Measurements from ENCODE around the gene RBM15B. TPM values are rescaled to one million over a fixed set of nuclear protein-coding genes. Genes with fewer than 3 reads are reported as not detected.

RBM15B gene
- total RNA-seq, 1 experiment from 2014 or later, result 61.1 TPM

- Histone ChIP-seq H2BK120ac (ENCODE audit: low read depth, low read length, poor library complexity, severe bottlenecking) (no peak overlapping the region), H4K20me1 (ENCODE audit: control insufficient read depth, insufficient read depth, insufficient read length) (no peaks in the 10 kb centered on the region), H3K4me1 (ENCODE audit: insufficient read depth, low read length) (no peaks in the 10 kb centered on the region), H4K5ac (ENCODE audit: insufficient read length, low read depth, low read length) (no peak overlapping the region), H3K18ac (ENCODE audit: insufficient read length, low read depth, low read length) (no peak overlapping the region), H2BK15ac (ENCODE audit: low read depth, low read length) (no peak overlapping the region), H3K56ac (ENCODE audit: insufficient read length, low read depth, low read length) (no peak overlapping the region), H3K14ac (ENCODE audit: insufficient read depth, low read length) (no peak overlapping the region), H3T11ph (ENCODE audit: low read length) (no peak overlapping the region), H3K79me1 (ENCODE audit: insufficient read depth, low read depth, low read length, poor library complexity, severe bottlenecking) (no peaks in the 10 kb centered on the region), H4K8ac (replicated peaks; ENCODE audit: insufficient read length, low read depth, low read length) (no peak overlapping the region), H4K91ac (ENCODE audit: insufficient read length, low read depth, low read length) (no peak overlapping the region), H2BK5ac (ENCODE audit: insufficient read length, low read length) (no peak overlapping the region), H3K4ac (ENCODE audit: low read depth, low read length) (no peak overlapping the region), H2AFZ (ENCODE audit: low read length) (no peak overlapping the region), H3K9me3 (ENCODE audit: control insufficient read depth, low read depth, low read length) (no peaks in the 10 kb centered on the region), H2AK5ac (ENCODE audit: insufficient read length, low read length) (no peak overlapping the region), H2BK20ac (ENCODE audit: low read depth, low read length, poor library complexity, severe bottlenecking) (no peak overlapping the region), H3K23ac (ENCODE audit: insufficient read length, low read depth, low read length) (no peak overlapping the region), H3K4me2 (ENCODE audit: insufficient read depth, insufficient read length, low read length) (no peak overlapping the region), H3K23me2 (ENCODE audit: insufficient read length, low read depth, low read length, poor library complexity, severe bottlenecking) (no peaks in the 10 kb centered on the region), H3K27me3 (ENCODE audit: insufficient read depth, low read length) (no peaks in the 10 kb centered on the region), H2BK12ac (ENCODE audit: insufficient read length, low read depth, low read length) (no peak overlapping the region), H3K27ac (ENCODE audit: insufficient read length, low read depth, low read length) (no peak overlapping the region), H3K79me2 (ENCODE audit: insufficient read depth, low read length) (no peaks in the 10 kb centered on the region), H3K9ac (ENCODE audit: extremely low read depth, insufficient read length, low read length) (no peak overlapping the region)
- DNase-seq, result no peak
- H3K27ac Mint-ChIP-seq, result no peak overlapping the region
- no peaks in the 10 kb centered on the region for H3K9me3 Mint-ChIP-seq
- WGBS (ENCODE audit: extremely low coverage, insufficient read length, low lambda C conversion rate), result no CpG with 5 or more reads among the region's 5 CpGs
- no peaks in the 10 kb centered on the region for H3K27me3 Mint-ChIP-seq (ENCODE audit: low read depth)
- no peak for TF ChIP-seq CTCF (conservative IDR thresholded peaks at IDR 0.05)
- H3K4me3 Mint-ChIP-seq, result no peak overlapping the region
- peaks cover 0 to 9% (median 5%) of the 10 kb centered on the region in 3 experiments; a peak in 5 of 7 replicates for H3K36me3 Mint-ChIP-seq (ENCODE audit: insufficient read depth in 1 of 3, low read depth in 3 of 3)
- H3K4me1 Mint-ChIP-seq, result peaks cover 3% of the 10 kb centered on the region in 2 experiments
Observed at GRCh38 chr3:51378065-51378464, 13.0 kb upstream of the RBM15B start.
